ENCODE data around the gene GPT2.
"Not testable (repeated sequence)": the region's sequence is repeated elsewhere in the genome, so short reads cannot be mapped to it uniquely, and the experiment has no call there.

The GPT2 gene

DNA sequence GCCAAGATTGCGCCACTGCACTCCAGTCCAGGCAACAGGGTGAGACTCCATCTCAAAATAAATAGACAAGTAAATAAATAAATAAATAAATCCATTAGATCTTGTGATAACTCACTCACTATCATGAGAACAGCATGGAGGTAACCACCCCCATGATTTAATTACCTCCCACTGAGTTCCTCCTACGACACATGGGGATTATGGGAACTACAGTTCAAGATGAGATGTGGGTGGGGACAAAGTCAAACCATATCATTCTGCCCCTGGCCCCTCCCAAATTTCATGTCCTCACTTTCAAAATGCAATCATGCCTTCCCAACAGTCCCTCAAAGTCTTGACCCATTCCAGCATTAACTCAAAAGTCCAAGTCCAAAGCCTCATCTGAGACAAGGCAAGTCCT, 16.7 kb upstream of the GPT2 start:
- not testable (repeated sequence) for DNase-seq

DNA sequence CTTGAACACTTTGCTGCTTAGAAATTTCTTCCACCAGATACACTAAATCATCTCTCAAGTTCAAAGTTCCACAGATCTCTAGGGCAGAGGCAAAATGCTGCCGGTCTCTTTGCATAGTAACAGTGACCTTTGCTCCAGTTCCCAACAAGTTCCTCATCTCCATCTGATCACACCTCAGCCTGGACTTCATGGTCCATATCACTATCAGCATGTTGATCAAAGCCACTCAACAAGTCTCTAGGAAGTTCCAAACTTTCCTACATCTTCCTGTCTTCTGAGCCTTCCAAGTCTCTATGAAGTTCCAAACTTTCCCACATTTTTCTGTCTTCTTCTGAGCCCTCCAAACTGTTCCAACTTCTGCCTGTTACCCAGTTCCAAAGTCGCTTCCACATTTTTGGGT, 15.3 kb upstream of the GPT2 start:
- DNase-seq: not testable (repeated sequence)

DNA sequence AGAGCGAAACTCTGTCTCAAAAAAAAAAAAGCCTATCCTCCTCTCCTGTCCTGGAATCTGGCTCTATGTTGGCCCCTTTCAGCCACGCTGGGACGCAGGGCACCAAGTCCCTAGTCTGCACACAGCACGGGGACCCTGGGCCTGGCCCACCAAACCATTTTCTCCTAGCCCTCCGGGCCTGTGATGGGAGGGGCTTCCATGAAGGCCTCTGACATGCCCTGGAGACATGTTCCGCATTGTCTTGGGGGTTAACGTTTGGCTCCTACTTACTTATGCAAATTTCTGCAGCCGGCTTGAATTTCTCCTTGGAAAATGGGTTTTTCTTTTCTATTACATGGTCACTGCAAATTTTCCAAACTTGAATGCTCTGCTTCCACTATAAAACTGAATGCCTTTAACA, 12.6 kb upstream of the GPT2 start:
- no peak for DNase-seq

DNA sequence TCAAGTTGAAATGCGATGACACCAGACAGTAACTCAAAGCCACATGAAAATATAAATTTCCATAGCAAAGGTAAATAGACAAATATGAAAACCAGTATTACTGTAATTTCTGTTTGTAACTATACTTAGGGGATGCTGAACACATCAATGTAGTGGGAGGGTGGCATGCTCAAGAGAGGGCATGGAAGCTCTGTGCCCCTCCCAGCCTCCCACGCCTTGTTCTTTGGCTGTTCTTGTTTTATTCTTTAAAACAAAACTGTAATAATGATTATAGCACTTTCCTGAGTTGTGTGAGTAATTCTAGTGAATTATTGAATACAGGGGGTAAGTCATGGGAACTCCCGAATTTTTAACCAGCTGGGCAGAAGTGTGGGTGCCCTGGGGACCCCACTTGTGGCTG, 11.0 kb upstream of the GPT2 start:
- no peak for DNase-seq

DNA sequence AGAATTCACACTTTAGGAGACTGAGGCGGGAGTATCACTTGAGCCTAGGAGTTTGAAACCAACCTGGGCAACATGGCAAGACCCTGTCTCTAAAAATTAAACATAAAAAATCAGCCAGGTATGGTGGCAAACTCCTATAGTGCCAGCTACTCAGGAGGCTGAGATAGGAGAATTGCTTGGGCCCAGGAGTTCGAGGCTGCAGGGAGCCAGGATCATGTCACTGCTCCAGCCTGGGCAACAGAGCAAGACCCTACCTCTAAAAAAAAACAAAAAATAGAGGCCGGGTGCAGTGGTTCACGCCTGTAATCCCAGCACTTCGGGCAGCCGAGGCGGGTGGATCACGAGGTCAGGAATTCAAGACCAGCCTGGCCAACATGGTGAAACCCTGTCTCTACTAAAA, 8.9 kb upstream of the GPT2 start:
- no peak for DNase-seq

DNA sequence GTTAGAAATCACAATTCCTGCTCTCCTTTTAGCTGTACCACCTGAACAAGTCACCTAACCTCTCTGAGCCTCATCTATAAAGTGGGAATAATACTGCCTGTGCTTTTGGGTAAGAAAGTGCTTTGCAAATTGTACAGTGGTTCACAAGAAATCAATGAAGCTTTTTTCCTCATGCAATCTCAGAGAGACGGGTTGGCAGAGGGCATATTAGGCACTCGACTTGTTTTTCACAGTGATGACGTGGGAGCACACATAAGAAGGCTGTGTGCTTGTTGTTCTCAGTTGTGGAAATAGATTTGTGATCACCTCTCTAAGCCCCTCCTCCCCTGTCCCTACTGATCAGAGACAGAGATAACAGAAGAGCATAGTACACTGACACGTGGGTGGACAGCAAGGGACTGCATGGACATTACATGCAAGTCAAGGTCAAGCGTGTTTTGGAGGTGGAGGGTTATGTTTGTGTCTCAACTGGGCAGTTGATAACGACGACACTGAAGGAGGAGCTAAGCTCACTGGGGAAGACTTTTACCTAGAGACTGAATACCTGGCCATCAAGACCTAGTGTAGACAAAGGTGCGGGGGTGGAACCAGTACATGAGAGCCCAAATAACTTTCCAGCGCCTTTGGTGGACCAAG, 1.7 kb upstream of the GPT2 start:
- no peak for DNase-seq

DNA sequence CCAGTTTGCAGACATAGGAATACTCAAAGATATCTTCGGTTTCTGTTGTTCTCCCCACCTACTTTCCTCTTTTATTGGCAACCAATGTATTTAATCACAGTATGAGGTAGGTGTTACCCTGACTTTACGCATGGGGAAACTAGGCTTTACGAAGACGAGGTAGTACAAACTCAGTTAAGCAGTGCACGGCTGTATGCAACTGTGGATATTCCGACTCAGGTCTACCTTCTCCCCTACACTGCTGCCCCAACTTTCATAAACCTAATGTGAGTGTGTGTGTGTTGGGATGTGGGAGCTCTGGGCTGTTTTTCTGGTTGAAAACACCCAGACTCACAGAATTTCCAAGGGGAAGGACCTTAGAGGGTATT, 1.2 kb upstream of the GPT2 start:
- no peak for DNase-seq

DNA sequence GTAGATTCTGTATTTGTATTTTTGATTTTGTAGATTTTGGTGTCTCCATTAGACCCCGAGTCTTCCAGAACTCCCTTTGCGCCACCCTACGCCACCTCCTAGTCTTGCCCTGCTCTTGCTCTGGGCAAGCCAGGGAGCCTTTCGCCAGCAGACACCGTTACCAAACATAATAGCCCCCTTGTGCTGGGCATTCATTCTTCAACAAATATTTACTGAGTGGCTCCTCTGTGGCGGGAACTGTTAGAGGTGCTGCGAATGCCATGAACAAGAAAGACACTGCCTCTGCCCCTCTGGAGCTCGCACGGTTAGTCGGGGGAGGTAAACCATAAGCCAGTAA, 841 bp upstream of the GPT2 start:
- DNase-seq: no peak

DNA sequence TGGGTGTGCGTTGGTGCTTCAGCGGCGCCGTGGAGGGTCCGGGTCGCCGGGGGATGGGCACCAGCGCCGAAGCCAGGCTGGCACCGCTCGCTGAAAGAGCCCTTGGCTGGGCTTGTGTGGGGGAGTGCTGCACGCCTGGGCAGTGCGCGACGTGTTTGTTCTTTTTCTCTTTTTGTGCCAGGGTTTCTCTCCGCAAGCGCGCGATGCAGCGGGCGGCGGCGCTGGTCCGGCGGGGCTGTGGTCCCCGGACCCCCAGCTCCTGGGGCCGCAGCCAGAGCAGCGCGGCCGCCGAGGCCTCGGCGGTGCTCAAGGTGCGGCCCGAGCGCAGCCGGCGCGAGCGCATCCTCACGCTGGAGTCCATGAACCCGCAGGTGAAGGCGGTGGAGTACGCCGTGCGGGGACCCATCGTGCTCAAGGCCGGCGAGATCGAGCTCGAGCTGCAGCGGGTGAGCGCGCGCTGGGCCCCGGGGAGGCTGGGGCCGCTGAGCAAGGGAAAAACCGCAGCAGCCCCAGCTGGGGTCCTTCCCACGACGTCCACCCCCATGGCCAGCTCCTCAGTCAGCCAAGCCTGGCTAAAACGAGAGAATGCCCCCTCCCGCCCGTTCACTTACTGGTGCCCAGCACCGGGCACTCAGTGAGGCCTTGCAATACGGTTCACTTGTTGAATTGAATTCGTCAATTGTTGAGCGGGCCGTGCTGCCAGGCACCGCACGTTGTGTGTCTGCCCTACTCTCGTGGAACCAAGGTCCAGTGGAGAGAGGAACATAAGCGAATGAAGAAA, 541 bp downstream of the GPT2 start:
- no peak for DNase-seq

DNA sequence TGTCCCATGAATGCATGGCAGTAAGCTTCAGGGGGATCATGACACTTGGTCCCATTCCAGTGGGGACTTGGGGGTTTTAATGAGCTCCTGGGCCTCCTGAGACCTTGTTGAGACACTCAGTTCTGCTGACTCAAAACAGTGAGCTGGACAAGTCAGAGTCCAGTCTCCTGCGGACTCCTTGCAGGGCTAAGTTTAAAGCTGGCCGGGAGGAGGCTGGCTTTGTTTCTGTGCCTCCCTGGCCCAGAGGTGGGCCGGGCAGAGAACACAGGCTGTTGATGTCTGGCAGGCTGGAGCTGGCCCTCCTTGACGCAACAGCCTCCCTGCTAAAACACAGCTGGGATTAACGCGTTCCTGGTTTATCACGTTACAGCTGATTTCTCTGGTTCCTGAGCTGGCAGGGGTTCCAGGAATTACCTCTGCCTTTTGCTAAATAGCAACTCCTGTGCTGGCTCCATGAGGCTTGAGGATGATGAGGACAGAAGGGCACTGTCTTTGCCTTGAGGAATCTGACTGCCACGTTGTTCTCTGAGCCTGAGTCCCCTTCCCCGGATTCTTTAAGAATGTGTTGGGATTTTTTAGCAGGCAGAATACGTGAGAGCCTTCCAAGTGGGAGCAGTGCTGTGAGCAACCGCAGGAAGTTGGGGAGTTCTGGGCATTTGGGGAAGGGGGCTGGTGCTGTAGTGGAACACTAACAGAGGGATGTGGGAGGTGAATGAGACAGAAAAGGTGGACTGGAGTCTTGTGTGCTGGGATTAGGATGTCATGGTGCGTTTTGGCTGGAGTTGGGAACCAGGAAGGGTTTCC, 2.0 kb downstream of the GPT2 start:
- DNase-seq: no peak

DNA sequence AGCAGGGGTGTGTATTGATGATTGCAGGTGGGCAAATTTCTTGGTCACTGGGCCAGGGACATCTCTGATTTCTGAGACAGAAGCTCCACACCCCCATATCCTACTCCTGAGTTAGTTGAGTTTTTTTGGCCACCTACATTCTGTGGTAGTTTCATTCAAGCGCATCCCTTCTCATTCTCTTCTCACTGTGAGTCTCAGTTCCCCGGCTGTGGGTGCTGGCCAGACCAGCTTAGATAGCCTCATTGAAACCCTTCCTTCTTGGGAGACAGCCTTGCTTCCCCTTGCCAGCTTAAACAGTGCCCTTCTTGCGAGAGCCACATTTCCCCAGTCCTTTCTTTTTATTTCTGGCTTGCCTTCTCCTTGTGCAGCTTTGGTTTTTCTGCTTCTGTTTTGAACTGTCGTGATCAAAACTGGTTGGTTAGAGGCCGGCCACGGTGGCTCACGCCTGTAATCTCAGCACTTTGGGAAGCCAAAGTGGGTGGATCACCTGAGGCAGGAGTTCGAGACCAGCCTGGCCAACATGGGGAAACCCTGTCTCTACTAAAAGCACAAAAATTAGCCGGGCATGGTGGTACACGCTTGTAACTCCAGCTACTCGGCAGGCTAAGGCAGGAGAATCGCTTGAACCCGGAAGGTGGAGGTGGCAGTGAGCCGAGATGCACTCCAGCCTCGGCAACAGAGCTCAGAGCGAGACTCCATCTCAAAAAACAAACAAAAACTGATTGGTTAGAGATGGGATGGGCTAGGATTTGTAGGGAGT, 2.8 kb downstream of the GPT2 start:
- DNase-seq: no peak

DNA sequence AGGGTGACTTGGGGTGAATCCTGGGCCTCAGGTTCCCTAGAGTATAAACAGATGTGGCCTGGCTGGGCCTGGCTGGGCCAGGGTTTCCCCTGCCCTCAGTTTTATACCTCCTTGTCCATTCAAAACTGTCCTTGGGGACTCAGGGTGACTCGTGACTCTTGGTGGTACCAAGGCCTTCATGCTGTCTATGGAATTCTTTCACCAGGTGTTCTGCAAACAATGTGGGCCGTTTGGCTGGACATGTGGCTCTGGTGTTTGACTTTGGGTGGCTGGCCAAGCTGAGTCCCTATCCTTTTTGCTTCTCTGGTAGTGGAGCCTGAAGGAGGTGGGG, 3.3 kb downstream of the GPT2 start:
- DNase-seq: no peak

DNA sequence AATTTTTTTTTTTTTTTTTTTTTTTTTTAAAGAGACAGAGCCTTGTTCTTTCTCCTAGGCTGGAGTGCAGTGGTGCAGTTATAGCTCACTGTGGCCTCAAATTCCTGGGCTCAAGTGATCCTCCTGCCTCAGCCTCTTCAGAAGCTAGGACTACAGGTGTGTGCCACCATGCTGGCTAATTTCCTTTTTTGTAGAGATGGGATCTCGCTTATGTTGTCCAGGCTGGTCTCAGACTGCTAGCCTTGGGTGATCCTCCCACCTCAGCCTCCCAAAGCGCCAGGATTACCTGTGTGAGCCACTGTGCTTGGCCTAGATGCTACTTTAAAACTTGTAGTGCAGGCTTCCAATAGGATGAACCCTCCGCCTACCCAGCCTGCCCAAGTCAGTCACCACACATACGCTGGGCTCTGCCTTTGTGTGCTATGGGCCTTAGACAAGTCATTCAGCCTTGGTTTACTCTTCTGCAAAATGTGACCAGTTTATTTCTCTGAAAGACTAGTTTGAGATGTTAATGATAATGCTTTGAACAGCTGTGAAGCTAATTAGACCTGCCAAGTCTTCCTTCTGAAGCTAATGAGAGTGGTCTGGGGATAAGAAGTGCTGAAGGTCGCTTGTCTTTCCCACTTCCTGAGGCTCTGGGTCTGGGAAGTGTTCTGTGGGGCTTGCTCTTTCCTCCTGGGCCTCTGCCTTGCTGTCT, 5.2 kb downstream of the GPT2 start:
- DNase-seq: no peak

DNA sequence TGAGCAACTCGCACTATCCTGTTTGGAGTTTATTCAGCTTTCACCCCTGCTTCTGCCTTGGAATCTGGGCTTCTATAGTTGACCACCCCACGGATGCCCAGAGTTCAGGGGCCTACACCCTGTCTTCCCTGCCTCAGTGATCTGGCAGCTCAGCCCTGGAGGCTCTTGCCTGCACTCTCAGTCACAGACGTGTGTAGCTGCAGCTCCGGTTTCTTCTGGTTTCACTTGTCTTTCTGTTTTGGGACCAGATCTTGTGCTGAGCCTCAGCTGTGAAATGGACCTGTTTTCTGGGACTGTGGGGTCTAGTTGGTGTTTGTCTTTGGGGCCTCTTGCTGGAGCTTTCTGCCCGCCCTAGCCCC, 5.8 kb downstream of the GPT2 start:
- DNase-seq: no peak

DNA sequence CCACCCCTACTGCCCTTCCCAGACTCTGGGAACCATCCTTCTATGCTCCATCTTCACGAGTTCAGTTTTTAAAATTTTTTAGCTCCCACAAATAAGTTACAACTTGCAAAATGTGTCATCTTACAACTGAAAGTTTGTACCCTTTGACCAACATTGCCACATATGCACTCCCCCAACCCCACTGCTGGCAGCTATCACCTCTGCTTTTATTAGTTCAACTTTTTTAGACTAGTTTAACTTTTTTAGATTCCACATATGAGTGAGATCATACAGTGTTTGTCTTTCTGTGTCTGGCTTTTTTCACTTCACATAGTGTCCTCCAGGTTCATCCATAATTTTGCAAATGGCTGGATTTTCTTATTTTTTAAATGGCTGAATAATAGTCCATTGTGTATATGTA, 7.7 kb downstream of the GPT2 start:
- no peak for DNase-seq

DNA sequence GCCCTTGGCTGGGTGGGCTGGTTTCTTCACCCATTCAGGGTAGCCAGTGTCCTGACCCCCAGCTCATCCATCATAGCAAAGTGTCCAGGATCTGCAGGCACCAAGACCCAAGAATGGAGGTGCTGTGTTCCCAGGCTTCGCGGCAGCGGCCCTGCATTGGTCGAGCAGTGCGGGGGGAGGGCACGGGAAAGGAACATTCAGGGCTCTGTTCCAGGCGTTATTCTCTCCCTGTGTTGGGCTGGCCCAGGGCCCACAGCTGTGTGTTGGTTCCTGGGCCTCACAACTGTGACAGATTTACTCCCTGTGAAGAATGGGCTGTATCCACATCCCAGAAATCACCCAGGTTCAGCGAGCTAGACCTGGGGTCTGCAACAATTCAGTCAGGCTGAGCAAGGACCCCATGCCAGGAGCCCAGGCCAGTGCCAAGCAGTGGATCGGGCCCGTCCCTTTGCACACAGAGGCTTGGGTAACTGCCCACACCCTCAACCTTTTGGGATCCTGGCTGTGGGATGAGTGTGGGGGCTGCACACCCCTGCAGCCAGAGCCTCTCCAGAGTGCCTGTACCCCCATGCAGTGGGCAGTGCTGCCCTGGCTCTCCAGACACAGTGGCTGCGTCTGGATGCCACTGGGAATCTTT, 10.0 kb downstream of the GPT2 start:
- no peak for DNase-seq

DNA sequence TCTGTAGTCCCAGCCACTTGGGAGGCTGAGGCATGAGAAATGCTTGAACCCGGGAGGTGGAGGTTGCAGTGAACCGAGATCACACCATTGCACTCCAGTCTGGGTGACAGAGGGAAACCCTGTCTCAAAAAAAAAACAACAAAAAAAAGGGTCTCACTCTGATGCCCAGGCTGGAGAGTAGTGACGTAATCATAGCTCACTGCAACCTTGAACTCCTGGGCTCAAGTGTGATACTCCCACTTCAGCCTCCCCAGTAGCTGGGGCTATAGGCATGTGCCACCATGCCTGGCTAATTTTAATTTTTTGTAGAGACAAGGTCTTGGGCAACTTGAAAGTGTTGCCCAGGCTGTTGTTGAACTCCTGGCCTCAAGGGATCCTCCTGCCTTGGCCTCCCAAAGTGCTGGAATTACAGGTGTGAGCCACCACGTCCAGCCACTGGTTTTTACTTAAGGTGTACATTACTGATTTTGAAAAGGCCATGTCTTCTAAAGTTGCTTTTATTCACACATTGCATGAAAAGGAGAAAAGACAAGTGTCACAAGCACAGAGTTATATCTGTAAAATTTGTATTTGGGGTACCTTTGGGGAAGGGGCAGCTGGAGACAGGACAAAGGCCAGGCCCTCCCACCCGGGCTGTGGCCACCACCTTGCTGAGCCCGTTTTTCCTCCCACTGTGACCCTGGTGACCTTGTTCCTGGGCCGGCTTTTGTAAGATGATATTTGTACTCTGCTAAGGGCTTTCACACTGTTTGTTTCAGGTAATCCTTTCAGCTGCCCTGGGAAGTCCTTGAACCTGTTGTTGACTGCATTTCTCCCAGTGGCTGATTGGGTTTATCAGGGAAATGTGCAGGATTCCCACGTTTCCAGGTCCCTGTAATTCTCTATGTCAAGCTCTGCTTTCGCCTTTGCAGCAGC, 11.5 kb downstream of the GPT2 start:
- DNase-seq: no peak

DNA sequence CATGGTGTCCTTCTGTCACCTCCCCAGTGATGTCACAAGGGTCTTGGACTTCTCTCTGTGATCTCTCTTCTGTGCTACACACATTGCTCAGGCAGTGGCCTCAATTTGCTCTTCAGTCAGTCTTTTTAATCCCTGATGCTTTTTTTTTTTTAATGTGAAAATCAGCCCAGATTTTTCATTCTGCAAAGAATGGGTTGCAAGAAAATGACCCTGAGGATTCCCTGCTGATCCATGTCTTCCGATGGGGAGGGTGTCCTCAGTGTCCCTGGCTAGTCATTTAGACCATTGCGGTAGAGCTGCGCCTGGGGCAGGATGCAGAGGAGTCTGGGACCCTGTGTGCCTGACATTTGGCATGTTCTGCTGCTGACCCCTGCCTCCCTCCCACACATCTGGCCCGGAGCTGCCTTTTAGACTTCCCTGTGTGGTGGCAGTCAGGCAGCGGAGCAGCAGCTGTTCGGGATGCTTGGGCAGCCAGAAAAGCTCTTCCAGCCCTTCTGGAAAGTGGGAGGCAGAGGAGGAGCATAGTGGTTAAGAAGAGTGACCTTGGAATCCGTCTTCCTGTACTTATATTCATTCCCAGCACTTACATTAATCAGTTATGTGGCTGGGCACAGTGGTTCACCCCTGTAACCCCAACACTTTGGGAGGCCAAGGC, 12.3 kb downstream of the GPT2 start:
- DNase-seq: no peak

DNA sequence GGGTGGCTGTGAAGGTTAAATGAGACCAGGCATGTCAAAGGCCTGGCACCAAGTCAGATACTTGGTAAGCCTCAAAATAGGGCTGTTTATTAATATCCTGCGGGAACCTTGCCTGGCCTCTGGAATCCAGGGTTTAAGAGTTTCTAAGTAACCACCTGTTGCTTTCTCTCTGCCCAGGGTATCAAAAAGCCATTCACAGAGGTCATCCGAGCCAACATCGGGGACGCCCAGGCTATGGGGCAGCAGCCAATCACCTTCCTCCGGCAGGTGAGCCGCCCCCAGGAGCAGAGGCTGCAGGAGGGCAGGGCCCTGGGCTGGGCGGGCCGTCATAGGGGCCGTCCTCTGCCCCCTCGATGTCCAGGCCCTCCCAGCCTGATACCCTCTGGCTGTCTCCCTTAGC, 13.3 kb downstream of the GPT2 start:
- DNase-seq: no peak

DNA sequence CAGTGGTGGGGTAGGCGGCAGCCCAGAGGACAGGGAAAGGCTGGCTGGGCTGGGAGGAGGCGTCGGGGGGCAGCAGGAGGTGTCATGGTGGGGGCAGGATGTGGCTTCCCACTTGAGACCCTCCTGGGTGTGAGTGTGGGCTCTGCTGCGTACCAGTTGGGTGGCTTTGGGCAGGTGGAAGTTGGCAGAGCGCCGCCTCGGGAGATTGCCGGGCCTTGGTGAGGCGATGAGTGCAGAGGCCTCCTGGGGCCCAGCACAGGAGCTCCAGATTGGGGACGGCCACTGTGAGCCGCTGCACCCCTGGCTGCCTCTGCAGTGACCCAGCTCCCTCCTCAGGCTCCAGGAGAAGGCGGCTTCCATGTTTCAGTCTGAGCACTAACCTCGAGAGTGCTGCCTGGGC, 13.8 kb downstream of the GPT2 start:
- DNase-seq: no peak
